Renal pelvis (tissue), 4 donors: ENCODE measurements around the gene RAB26. TPM values are rescaled to one million over a fixed set of nuclear protein-coding genes. Genes with fewer than 3 reads are reported as not detected.

ENCODE experiments used
- DNase-seq: peaks from one replicate; pipeline ENCODE4 v3.0.0-alpha.2; 2013
- polyA plus RNA-seq, 3 donors: library from polyadenylated mRNA; unstranded; fragments of 120-200 nt; gene quantifications; one replicate each; pipeline ENCODE4 v1.2.1, GENCODE V29; 2013; ENCODE audit not compliant: insufficient read length in 3 of 3

The RAB26 gene
- polyA plus RNA-seq, 3 donors = 3.0 to 6.0 (median 3.1) TPM

DNA sequence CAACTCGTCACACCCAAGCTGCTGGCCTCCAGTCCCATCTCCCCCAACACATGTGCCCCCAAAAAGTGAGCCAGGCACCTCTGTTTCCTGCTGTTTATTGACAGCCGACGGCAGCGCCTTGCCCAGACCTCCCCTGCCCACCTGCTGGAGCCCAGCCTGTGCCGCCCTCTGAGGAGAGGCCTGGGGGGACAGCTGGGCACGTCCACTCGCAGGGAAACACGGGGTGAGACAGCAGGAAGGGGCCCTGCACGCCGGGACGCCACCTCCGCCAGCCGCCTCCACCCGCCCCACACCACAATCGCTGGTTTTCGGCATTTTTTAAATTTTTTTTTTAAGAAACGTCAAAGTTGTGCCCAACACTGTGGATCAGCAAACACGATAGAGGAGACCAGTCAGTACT lies 28.7 kb downstream of the RAB26 start:
- DNase-seq = no peak

DNA sequence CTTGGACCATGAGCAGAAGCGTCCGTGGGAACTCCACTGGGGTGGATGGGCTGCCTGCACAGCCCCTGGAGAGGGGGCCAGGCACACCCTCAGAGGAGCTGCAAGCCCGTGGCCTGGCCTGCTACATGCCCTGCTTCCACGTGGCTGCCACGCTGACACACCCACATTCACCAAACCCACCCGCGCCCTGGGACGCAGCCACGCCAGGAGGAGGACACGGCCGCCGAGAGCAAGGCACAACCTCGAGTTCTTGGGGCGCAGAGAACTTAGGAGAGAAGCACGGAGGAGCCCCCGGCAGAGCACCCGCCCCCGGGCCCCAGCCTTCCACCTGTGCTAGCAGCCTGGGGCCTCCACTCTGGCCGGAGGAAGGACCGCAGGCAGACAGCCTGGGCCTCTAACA lies 29.1 kb downstream of the RAB26 start:
- DNase-seq = no peak

DNA sequence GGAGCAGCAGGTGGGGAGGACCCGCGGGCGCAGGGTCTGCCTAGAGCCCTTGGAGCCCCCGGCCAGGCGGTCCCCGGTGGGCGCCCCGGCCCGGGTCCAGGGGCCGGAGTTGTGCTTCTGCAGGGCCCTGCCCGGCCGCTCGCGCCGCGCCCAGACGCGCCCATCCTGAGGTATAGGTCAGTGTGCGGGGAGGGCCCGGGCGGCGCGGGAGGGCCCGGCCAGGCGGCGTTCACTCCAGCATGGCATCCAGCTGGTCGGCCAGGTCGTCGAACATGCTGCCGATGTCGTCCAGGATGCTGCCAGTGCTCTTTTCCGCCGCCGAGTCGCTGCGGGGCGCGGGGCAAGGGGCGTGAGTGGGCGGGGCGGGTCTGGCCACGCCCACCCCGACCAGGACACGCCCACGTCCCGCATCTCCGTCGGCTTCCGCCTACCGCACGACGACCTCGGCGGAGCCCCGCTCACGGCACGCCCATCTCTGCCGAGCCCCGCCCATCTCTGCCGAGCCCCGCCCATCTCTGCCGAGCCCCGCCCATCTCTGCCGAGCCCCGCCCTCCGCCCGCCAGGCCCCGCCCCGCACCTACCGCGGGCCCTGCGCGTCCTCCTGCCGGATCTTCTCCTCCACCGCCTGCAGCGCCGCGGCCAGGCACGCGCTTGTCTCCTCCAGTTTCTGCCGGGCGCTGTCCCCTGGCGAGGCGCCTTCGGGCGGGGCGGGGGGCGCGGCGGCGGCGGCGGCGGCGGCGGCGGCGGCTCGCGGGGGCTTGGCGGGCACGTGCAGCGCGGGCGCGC lies 30.1 kb downstream of the RAB26 start:
- no peak for DNase-seq

DNA sequence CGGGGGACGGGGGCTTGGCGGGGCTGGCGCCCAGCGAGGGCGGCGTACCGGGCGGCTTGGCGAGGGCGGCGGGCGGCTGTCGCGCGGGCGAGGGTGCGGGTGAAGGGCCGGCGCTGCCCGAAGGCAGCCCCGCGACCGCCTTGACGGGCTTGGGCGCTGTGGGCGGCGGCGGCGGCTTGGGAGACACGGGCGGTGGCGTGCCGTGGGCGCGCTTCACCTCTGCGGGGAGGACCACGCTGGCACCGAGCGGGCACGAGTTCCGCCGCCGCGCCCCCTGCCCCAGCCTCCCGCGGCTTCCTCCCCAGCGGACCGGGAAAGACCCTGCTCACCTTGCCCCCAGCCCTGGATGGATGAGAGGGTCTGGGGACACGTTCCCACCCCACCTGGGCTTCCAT lies 30.7 kb downstream of the RAB26 start:
- no peak for DNase-seq

DNA sequence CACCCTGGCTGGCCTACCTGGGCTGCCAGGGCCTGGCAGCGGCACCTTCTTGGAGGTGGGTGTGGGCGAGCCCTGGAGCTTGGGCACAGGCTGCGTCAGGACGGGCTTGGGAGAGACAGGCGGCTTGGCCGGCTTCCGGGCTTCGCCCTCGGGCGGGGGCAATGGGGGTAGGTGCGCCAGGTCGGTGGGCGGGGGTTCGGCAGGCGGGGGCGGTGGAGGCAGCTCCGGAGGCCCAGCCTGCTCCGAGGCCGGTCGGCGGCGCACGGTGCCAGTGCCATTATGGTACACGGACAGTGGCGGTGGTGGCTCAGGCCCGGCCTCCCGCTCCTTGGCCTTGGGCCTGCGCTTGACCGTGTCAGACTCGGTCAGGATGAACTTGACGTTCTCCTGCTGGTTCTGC lies 31.2 kb downstream of the RAB26 start:
- DNase-seq = no peak

DNA sequence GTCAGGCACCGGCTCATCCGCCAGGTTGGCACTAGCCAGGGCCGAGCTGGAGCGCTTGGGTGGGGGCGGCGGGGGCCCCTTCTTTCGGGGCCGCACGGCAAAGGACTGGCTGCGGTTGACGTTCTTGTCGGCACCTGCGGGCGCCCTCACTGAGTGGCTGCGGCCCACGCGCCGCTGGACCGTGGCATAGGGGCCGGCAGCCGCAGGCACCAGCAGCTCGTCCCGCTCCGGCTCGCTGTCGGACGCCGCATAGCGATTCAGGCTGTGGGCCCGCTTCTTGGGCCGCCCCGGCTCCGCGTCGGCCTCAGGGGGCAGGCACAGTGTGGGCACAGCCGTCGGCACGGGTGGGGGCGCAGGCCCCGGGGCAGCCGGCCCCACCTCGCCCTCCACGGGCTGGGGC lies 32.0 kb downstream of the RAB26 start:
- no peak for DNase-seq

DNA sequence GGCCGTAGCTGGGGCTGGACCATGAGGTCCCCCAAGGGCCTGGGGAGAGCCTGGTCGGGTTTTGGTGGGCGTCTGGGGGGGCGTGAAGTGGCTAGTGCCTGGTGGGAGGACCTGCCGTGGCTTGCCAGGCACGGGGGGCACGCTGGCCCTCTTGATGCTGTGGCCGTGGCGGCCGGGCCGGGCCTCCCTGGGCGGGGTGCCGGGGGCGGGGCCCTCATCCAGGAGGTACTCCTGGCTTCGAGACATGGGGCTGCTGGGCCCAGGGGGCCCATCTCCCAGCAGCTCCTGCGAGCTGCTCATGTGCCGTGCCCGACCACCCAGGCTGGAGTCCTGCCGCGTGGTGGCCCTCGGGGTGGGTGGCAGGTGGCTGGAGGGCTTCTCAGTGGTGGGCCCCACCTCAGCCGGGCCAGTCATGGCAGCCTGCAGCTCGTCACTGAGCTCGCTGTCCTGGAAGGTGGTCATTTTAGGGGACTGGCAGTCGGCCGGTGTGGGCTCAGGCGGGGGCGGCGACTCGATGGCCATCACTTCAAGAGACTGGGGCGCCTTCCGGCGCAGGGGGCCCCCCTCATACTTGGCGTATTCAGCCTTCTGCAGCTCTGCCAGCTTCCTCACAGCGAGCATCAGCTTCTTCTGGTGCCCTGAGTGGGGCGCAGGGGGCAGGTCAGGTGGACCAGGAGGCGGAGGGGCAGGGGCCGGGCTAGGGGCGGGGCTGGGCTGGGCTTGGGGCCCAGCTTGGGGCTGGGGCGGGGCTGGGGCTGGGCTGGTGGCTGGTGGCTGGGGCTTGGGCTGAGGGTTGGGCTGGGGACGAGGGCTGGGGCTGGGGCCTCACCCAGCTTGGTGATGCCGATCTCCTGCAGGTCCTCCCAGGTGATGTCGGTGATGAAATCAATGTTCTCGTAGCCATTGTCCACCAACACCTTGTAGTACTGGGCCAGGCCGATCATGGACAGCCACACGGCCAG lies 32.8 kb downstream of the RAB26 start:
- DNase-seq = no peak

DNA sequence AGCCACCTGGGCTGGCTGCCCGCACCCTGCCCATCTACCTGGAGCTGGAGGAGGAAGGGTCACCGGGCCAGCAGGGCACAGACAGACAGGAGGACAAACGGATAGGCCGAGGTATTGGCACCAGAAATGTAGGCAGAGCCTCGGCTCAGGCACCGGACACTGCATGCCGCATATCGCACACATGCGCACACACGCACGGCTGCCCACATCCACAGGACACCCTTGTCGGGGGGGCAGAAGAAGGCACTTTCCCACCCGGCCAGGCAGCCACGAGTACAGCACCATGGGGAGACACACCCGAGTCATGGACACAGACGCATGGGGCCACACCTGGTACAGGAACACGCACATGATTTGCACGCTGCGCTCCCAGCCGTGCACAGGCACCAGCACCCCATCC lies 33.5 kb downstream of the RAB26 start:
- DNase-seq = no peak

DNA sequence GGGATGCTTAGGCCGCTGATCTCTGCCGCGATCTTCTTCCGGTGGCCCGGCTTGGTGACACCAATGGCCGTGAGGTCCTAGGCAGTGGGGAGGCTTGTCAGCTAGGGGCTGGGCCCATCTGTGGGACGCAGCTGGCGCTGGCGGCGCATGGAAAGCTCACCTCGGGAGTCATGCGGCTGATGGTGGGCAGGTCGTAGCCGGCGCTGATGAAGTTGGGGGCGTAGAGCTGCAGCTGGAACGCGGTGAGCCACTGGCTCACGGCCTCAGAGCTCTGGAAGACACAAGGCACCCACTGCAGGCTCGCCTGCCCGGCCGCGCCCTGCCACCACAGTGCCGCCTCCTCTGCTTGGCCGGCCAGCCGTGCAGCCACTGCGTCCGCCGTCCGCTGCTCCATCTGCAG lies 35.2 kb downstream of the RAB26 start:
- no peak for DNase-seq

DNA sequence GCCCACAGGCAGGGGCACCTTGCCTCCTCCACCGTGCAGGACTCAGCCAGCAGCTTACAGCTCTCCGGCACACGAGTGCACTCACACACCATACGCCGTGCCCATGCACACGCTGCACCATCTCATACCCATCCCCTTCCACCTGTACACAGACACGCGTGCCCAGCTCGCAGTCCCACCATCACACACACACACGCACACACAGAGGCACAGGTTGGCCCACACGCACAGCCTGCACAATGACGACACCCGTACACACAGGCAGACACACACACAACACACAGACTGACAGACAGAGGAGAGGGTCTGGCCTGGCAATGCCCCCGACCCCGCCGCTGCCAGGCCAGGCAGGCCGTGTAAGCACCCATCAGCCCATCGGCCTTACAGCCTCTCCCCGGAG lies 35.9 kb downstream of the RAB26 start:
- DNase-seq = no peak

DNA sequence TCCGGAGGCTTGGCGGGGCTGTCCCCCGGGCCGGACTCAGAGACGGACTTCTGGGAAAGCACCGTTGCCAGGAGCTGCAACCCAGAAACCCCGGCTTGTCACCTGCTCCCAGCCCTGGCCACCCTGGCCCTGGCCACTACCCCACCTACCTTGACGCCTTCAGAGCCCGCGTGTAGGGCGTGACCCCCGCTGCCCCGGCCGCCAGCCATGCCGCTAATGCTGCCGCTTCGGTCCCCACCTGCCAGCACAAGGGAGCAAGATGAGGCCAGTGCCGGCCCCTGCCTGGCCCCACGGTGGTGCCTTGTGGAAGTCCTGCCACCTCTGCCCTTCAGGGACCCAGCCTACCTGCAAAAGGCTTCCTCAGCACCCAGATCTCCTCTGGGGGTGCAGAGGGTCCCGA lies 36.5 kb downstream of the RAB26 start:
- DNase-seq = no peak

DNA sequence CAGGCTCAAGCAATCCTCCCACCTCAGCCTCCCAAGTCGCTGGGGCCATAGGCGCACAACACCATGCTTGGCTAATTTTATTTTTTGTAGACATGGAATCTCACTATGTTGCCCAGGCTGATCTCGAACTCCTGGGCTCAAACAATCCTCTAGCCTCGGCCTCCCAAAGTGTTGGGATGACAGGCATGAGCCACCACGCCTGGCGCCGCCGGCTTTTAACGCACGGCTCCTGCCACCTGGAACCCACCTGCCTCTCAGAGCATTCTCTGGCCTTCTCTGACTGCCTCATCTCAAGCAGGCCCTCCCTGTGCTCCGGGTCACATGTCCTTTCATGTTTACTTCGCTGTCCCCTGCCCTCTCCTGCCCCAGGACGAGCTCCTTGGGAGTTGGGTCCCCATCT lies 37.6 kb downstream of the RAB26 start:
- no peak for DNase-seq

DNA sequence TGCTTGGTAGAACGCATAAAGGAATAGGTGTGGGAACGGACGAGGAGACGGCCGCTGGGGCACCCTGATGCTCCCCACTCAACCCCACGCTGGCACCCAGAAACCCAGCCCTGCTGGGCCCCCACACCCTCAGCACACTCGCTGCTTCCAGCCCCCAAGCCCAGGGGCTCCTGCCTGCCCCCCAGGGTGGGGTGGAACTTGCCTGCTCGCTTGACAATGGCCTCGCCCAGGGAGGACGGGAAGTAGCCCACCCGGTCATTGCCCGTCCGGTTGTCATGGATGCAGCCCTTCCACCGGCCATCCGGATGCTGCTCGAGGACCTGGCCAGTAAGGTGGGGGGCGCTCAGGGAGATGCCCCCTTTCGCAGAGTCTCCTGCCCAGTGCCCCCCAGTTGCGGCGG lies 38.1 kb downstream of the RAB26 start:
- no peak for DNase-seq

DNA sequence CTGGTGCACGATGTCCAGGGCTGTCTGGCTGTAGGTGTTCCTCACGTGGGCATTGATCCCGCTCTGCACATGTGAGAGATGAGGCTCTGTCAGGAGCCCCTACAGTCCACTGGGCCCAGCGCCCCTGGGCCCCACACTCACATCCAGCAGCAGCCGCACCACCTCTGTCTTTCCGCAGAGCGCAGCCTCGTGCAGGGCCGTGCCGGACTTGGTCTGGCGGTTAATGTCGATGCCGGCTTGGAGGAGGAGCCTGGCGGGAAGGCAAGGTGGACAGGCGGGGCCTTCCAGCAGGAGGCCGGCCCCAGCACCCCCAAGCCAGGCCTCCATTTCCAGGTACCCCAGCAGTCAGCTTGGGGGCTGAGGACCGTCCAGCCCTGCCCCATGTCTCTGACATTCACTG lies 38.8 kb downstream of the RAB26 start:
- DNase-seq = no peak

DNA sequence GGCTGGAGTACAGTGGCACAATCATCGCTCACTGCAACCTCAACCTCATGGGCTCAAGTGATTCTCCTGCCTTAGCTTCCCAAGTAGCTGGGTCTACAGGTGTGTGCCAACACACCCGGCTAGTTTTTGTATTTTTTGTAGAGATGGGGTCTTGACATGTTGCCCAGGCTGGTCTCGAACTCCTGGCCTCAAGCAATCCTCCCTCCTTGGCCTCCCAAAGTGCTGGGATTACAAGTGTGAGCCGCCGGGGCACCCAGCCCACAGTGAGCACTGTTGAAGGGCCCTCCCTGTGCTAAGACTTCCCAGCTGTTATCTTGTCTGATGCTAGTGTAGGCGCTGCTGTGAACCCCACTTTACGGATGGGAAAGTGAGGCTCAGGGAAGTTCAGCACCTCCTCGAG lies 40.0 kb downstream of the RAB26 start:
- DNase-seq = no peak

DNA sequence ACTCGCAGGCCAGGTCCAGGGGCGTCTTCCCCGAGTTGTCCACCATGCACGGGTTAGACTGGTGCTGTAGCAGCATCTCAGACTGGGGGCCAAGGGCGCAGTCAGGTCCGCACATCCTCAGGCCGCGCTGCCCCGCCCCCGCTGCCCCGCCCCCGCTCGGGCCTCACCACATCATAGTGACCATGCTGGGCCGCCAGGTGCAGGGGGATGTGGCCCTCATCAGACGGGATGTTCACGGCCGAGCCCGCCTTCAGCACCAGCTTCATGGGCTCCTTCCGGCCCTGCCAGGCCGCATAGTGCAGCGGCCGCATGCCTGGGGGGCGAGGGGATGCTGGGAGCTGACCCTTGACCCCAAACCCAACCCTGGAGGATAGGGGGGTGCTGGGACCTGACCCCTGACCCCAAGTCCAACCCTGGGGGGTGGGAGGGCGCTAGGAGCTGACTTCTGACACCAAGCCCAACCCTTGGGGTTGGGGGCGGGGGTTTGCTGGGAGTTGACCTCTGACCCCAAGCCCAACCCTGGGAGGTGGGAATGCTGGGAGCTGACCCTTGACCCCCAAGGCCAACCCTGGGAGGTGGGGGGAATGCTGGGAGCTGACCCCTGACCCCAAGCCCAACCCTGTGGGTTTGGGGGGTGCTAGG lies 40.9 kb downstream of the RAB26 start:
- no peak for DNase-seq

DNA sequence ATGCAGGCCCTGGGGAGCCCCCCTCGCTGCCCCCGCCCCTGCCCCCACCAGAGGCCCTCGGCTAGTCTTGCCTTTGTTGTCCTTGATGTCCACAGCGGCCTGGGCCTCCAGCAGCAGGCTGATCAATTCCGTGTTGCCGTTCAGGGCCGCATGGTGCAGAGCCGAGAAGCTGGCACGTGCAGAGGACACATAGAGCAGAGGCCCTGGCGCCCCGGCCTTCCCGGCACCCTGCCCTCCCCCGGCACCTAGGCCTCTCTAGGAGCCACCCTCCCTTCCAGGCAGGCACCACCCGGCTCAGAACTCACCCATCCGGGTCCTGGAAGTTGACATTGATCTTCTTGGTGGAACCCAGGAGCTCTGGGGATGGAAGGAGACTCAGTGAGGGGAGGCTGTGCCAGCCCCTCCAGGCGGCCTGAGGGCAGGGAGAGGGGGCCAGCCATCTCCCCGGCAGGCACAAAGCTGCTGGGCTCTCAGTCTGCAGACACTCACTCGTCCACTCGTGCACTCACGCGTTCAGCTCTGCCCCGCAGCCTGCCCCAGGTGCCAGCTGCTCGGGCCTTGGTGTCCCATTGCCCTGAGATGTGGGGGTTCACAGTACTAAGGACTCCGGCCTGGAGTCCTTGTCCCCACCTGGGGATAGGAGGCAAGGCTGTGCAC lies 41.7 kb downstream of the RAB26 start:
- no peak for DNase-seq

DNA sequence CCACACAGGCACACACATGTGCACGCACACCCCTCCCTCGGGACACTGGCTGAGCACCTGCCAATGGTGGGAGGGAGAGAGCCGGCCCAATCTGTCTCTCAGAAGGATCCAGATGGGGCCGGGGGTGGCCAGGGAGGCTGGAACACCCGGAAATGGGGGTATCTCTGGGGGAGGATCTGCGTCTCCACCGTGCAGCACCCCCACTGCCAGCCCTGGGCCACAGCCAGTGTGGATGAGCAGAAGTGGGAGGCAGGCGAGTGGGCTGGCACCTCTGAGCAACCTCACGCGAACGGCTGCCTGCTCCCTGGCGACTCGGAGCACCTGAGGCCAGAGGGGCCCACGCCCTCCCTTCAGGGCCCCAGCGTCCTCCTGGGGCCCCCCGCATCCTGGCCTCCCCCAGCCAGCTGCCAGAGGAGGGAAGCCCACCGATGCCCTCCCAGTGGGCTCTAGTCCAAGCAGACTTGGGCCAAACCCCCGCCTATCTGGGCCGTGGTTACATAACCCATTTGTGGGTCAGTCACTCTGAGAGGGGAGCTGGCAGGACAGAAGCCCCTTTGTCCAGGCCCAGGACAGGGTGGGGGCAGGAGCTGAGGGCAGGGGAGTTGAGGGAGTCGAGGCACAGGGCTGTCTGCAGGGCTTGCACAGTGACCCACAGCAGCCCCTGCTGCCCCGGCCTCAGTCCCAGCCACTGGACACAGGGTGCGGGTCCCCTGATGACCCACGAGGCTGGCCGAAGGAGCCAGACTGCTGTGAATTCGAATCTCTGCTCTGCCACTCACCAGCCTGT lies 42.4 kb downstream of the RAB26 start:
- DNase-seq = no peak

DNA sequence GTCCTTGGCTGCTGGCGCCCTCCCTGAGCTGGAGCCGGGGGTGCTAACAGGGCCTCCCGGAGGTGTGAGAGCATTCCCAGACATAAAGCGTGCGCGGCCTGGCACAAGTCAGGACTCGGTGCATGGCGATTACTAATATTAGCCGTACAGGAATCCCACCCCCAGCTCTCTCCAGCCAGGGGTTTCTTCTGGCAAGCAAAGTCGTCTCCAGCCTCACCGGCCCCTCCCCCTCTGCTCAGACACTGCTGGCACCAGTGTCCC lies 43.0 kb downstream of the RAB26 start:
- DNase-seq = no peak

DNA sequence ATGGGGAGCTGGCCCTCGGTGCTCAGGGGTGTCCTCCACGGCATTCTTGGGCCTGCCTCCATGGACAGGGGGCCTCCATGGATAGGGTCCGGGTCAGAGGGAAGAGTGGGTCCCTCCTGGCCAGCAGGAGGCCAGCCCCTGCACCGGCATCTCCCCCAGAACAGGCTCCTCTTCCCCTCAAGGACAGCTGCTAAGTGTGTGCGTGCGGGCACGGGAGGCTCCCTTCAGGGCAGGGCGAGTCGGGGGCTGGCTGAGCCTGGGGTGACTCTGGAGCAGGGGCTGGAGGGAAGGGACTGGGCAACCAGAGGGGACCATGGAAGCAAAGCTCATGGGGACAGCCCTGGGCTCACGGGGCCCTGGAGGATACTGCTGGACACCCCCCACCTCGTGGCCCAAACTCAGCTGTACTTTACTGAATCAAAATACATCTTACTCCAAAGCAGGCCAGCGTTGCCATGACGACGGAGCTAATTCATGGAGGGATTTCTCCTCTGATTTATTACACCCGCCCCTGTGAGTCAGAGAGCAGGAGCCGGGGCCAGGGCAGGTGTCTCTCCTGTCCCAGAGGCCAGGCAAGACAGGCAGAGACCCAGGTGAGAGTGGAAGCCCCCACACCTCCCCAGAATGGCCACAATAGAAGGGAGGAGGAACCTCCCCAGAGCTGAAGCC lies 45.9 kb downstream of the RAB26 start:
- no peak for DNase-seq

DNA sequence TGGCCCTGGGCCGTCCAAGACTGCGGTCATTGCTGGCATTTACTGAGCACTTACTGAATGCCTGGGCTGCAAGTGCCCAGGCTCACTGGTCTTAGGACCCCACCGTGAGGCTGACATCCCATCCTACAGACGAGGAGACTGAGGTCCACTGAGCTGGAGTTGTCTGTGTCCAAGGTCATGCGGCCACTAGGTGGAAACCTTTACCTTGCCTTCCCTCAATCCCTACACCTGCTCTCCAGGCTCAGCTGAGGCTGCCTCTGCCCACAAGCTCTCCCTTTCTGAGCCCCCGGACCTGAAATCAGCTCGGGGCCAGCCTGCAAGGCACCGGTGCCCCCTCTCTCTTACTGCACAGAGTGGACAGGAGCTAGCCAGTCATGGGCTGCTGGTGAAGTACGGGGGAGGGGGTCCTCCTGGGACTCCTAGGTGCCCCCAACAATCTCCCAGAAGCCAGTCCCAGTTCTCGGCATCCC lies 46.5 kb downstream of the RAB26 start:
- no peak for DNase-seq
